ENCODE measurements around the gene C1GALT1C1. TPM values are rescaled to one million over a fixed set of nuclear protein-coding genes. Genes with fewer than 3 reads are reported as not detected.

Gene C1GALT1C1
- total and polyA plus RNA-seq, 5 donors from 2014 or later: 6.1 to 44.2 (median 33.2) TPM

Other genes starting within 250 kb of the C1GALT1C1 start
- gene LAMP2, start 160.8 kb downstream of the C1GALT1C1 start, total RNA-seq: 27.1 TPM
- gene LAMP2, start 160.8 kb downstream of the C1GALT1C1 start, polyA plus RNA-seq: 100 to 1,000 TPM in 3 of 4 donors, 10 to 100 TPM in 1; 92.2 to 128 (median 117) TPM
- gene CUL4B, start 69.1 kb downstream of the C1GALT1C1 start, total RNA-seq: 39.4 TPM
- gene CUL4B, start 69.1 kb downstream of the C1GALT1C1 start, polyA plus RNA-seq: 10 to 100 TPM; 25.7 to 32.7 (median 29.1) TPM
- gene MCTS1, start 26.0 kb downstream of the C1GALT1C1 start, total RNA-seq: 18.1 TPM
- gene MCTS1, start 26.0 kb downstream of the C1GALT1C1 start, polyA plus RNA-seq: 10 to 100 TPM; 57.5 to 93.6 (median 72.7) TPM
- not detected for gene CT47B1, start 245.8 kb upstream of the C1GALT1C1 start, total RNA-seq
- gene CT47B1, start 245.8 kb upstream of the C1GALT1C1 start, polyA plus RNA-seq: not detected

Measured in CD4-positive, CD25-positive, alpha-beta regulatory T cell (primary cell).